CD1c-positive myeloid dendritic cell (primary cell): ENCODE results near the gene MYORG.

ENCODE experiments used
- DNase-seq: peaks from one replicate; pipeline ENCODE4 v3.0.0-alpha.2; 2016; ENCODE audit errors: extremely low spot score

Gene MYORG

DNA sequence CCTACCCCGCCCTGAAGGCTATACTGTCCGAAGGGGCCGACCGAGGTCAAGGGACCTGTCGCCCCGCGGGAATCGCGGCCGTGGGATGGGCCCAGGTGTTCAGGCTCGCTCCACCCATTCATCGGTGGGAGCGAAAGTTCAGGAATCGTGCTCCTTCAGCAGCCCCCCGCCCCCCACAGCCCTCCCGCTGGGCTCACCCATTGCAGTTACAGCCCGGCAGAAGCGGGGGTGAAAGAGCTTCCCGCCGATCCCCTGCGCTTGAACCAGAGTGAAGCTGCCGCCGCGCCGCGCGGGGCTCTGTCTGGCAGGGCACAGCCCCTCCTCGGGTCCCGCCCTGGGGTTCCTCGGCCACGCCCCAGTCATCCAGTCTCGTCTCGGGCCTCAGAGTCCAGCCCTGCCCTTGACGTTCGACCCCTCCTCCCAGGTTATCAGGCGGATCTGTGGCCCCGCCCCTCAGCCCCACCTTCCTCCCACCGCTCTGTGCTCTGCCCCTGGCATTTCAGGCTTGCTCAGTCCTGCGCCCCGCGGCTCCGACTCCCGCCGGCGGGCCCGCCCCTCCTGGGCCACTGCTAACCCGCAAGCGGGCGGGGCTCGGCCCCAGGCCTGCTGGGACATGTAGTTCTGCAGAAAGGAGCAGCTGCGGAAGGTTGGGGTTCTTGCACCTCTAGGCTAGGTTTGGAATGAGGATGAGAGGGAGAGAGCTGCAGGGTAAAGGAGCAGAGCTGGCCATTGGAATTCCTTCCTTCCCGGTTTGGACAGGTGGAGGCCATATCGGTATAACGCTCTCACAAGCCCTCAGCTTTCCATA lies at the start of gene MYORG:
TSS of gene MYORG (minus strand) at position 303 of the 808 bp plus-strand sequence. CDS start 3,955 bp downstream, outside the sequence.
- peak; percentile 94 for DNase-seq

- DNase-seq = no peak
Observed at GRCh38 chr9:34419716-34420504, 43.2 kb upstream of the MYORG start.

DNA sequence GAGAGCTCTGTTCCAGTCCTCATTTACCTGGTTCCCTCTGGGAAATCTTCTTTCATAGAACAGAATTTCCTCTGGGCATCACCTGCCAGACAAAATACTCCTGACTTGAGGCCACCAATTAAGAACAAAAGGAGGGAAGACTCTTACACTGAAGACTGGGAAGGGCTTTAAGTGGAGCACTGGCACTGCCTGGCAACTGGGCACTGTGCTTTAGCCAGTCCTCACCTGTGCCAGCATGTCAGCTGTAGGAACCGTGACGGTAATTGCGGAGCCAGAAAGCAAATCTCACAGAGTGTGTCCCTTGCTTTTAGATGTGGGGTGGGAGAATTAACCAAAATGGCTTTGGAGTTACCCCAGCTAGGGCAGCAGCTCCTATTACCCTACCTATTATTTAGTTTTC lies 41.0 kb upstream of the MYORG start:
- no peak for DNase-seq

DNA sequence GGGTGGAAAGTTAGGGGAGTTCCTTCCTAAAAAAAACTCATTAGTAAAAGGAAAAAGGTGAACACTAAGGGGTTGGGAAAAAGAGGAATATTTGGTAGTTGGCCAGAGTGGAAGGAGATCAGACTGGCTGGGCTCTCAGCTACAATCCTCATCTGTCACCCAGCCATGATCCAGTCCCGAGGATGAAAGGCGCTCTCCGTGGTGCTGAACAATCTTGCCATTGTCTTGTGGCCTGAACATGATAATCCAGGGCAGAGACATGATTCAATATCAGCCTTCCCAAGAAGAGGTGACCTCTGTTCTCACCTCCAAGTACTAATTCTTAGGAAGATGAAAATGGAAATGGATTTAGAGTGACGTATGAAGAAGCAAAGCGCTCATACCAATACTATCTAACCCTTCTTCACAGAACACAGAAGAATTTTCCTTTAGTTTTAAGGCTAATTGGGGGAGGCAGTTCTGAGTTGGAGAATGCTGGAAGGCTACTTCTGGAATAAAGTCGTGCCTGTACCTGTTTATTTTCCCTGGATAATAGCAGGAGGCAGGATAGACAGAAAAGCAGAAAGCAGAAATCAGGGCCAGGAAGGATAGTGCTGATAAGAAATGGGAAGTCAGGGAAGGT lies 36.6 kb upstream of the MYORG start:
- peak; percentile 11 for DNase-seq

- DNase-seq = no peak
Observed at GRCh38 chr9:34412336-34412735, 35.6 kb upstream of the MYORG start.

- DNase-seq = no peak
Observed at GRCh38 chr9:34409154-34409553, 32.5 kb upstream of the MYORG start.

DNA sequence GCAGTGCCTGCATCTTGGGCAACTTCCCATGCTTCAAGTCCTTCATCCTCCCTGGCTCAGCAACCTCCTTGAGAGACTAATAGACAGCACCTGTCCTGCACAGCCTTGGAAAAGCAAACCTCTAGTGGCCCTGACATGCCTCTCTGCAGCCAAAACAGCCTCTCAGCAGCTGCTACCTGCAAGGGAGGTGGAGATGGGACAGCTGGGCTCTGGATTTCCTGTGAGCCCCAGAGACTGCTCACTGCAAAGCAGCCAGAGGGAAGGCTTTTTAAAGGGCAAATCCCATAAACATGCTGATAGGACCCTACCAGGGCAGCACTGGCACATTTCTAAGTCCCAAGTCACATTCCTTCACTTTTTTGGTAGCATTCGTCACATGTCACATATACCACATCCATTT lies 31.5 kb upstream of the MYORG start:
- DNase-seq = no peak

- no peak for DNase-seq
Observed at GRCh38 chr9:34406219-34406618, 29.5 kb upstream of the MYORG start.

DNA sequence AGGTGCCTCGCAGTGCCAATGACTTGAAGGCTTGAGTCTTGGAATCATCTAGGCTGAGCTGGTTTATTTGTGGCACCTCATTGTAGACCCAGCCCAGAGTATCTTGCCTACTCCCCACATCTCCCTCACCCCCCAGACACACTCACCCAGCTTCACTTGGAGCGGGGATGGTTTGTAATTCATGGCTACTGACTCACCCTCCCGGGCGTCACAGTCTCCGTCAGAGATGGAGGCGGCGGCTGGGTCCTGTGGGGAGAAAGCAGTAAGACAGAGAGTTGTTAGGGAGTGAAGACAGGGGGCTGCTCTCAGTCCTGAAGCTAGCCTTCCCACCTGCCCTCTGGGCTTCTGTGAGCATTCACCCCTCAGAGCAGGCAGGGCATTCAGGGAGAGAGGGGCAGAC lies 29.0 kb upstream of the MYORG start:
- no peak for DNase-seq

DNA sequence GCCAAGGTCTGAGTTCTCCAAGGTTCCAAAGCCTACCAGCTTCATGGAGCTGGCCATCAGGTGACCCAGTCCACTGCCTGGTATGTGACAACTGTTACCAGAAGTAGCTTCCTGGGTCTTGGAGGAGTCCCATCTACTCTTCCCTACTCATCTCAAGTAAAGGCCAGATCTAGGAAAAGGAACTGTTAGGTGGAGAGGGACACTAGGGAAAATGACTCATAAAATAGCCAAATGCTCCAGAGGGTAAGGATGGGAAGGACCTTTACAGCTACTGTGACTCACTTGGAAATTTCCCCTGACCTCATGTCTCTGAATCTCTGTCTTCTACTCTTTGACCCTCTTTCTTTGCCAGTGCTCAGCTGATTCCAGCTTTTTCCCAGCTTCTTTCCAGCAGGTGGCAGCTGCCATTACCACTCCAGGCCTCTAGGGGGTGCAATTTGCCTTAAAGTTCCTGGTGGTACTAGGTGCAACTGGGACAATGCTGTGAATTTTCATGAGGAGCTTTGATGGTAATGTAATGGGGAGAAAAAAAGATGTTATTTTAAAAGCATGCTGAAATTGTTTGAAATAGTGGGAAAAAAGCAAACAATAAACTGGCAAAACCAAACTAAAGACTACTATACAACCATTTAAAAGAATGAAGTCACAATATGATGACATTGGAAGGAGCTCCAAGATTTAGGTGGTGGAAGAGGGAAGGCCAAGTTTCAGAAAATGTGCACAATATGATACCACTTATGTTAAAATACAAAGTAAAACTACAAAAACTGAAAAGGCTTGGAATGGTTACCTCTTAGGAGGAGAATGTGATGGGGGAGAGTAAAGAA lies 27.1 kb upstream of the MYORG start:
- DNase-seq = peak; percentile 69

- DNase-seq = no peak
Observed at GRCh38 chr9:34400686-34401602, 24.2 kb upstream of the MYORG start.

- DNase-seq = no peak
Observed at GRCh38 chr9:34400275-34400674, 23.6 kb upstream of the MYORG start.

GRCh38 chr9:34399729-34400128 lies 23.0 kb upstream of the MYORG start:
- DNase-seq = no peak

DNA sequence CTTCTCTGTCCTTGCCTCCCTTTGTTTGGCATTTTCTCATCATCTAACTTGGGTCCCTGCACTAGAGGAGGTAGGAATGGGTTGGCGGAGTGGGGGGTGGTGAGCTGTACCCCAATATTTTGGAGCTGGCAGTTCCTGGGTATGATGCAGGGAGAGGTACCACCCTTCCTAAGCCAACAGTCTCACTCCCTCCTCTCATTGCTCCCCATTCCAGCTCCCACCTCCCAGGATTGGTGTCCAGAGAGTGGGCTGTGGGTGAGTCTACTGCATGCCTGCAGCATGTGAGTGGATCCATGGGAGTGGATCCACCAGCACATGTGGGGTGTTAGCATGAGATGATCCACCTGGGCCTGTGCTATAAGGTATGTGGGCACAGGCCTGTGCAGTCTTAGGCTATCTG lies 22.2 kb upstream of the MYORG start:
- DNase-seq = no peak

- no peak for DNase-seq
Observed at GRCh38 chr9:34396276-34397214, 19.8 kb upstream of the MYORG start.

GRCh38 chr9:34392511-34392910 lies 15.8 kb upstream of the MYORG start:
- DNase-seq = no peak

GRCh38 chr9:34387239-34387638 lies 10.5 kb upstream of the MYORG start:
- DNase-seq = no peak

DNA sequence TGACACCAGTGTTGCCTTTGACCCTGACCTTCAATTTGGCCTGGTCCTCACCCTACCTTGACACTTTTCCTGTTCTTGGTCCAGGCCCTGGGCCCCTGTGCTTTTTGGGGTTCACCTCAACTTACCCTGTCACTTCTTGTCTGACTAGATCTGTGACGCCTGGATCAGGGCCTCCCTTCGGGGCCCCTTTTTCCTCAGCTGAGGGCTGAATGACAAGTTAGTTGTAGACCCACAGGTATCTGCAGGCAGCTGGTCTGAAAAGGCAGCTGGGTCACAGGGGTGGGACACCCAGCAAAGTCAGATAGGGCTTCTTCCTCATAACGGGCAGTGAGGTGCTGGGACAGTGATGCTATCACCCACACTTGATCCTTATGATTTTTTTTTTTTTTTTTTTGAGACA lies 10.0 kb upstream of the MYORG start:
- no peak for DNase-seq

- DNase-seq = no peak
Observed at GRCh38 chr9:34385561-34386230, 9.0 kb upstream of the MYORG start.
